Bronchial epithelial cell (primary cell): ENCODE data around the gene CACNG7. TPM values are rescaled to one million over a fixed set of nuclear protein-coding genes. Genes with fewer than 3 reads are reported as not detected.

Source experiments
- DNase-seq: peaks from one replicate; pipeline ENCODE4 v3.0.0-alpha.2; 2010; ENCODE audit warnings: low read depth
- FAIRE-seq: peaks from 2 replicates; lab custom pipeline; 2011; peaks lifted over from hg19 to GRCh38; lab: Jason Lieb, UNC
- H3K27me3 ChIP-seq: 2 replicates; pipeline ENCODE4 v1.5.1; 2011; ENCODE audit warnings: low read length; ENCODE audit not compliant: control insufficient read depth, insufficient read depth
- H3K36me3 ChIP-seq: 2 replicates; pipeline ENCODE4 v1.5.1; 2011; ENCODE audit warnings: low read length; ENCODE audit not compliant: control insufficient read depth, insufficient read depth
- H3K4me3 ChIP-seq: 2 replicates; pipeline ENCODE4 v1.5.1; 2011; ENCODE audit warnings: mild to moderate bottlenecking, low read depth, low read length, control low read depth
- total RNA-seq: library from RNA; depleted of rRNA; stranded (reverse); fragments of >200 nt; gene quantifications from 2 replicates; pipeline ENCODE4 v1.2.1, GENCODE V29; 2014
- TF ChIP-seq, protein P1 (sequence below): IDR thresholded peaks from 2 replicates; pipeline ENCODE4 v1.5.1; 2011; ENCODE audit warnings: mild to moderate bottlenecking, moderate library complexity, low read length, control low read depth, inconsistent platforms; ENCODE audit not compliant: insufficient read depth, severe bottlenecking

The CACNG7 gene
- total RNA-seq, 1 donor from 2014 or later: not detected

DNA sequence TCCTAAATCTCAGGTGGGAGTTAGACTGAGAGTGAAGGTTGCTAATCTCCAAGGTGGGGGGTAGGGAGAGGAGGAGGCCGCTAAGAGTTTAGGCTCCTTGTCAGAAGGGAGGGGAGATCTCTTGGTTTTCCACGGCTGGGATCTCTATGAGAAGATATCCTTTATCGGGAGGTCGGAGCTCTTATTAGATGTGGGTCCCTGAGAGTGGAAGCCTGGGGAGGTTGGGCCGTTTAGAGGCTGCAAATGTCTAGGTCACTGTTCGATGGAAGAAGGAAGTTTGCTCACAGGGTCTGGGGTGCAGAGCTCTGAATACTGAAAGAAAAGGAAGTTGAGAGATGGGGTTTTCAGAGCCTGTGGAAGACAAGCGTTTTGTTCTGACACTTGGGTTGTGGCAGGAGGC is 37.6 kb upstream of the CACNG7 start:
- TF ChIP-seq, protein P1, sequence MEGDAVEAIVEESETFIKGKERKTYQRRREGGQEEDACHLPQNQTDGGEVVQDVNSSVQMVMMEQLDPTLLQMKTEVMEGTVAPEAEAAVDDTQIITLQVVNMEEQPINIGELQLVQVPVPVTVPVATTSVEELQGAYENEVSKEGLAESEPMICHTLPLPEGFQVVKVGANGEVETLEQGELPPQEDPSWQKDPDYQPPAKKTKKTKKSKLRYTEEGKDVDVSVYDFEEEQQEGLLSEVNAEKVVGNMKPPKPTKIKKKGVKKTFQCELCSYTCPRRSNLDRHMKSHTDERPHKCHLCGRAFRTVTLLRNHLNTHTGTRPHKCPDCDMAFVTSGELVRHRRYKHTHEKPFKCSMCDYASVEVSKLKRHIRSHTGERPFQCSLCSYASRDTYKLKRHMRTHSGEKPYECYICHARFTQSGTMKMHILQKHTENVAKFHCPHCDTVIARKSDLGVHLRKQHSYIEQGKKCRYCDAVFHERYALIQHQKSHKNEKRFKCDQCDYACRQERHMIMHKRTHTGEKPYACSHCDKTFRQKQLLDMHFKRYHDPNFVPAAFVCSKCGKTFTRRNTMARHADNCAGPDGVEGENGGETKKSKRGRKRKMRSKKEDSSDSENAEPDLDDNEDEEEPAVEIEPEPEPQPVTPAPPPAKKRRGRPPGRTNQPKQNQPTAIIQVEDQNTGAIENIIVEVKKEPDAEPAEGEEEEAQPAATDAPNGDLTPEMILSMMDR: no peak
- FAIRE-seq (no peak), DNase-seq (no peak)
- Histone ChIP-seq H3K36me3 (peaks cover 8% of the 10 kb centered on the region), H3K4me3 (no peak overlapping the region), H3K27me3 (no peaks in the 10 kb centered on the region)

DNA sequence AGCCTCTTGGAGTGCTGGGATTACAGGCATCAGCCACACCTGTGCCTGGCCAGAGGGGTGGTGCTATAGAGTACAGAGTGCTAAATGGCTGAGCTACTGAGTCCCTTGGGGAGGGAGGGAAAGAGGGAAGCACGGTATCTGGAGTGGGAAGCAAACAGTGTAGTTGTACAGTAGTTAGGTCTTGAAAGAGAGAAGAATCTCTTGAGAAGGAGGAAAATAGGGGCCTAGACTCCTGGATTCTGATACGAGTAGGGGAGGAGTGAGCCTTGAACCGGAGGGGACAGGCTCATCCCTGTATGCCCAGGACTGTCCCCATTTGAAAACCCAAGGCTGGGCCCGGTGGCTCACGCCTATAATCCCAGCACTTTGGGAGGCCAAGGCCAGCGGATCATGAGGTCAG is 36.3 kb upstream of the CACNG7 start:
- TF ChIP-seq, protein P1: no peak
- FAIRE-seq: no peak
- DNase-seq: no peak
- Histone ChIP-seq H3K4me3 (no peak overlapping the region), H3K27me3 (no peaks in the 10 kb centered on the region), H3K36me3 (peaks cover 8% of the 10 kb centered on the region)

DNA sequence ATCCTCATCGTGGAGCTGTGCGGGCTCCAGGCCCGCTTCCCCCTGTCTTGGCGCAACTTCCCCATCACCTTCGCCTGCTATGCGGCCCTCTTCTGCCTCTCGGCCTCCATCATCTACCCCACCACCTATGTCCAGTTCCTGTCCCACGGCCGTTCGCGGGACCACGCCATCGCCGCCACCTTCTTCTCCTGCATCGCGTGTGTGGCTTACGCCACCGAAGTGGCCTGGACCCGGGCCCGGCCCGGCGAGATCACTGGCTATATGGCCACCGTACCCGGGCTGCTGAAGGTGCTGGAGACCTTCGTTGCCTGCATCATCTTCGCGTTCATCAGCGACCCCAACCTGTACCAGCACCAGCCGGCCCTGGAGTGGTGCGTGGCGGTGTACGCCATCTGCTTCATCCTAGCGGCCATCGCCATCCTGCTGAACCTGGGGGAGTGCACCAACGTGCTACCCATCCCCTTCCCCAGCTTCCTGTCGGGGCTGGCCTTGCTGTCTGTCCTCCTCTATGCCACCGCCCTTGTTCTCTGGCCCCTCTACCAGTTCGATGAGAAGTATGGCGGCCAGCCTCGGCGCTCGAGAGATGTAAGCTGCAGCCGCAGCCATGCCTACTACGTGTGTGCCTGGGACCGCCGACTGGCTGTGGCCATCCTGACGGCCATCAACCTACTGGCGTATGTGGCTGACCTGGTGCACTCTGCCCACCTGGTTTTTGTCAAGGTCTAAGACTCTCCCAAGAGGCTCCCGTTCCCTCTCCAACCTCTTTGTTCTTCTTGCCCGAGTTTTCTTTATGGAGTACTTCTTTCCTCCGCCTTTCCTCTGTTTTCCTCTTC is 35.1 kb upstream of the CACNG7 start:
- Histone ChIP-seq H3K4me3 (no peak overlapping the region), H3K27me3 (no peaks in the 10 kb centered on the region), H3K36me3 (peaks cover 8% of the 10 kb centered on the region)
- TF ChIP-seq, protein P1: no peak
- FAIRE-seq: no peak
- no peak for DNase-seq

DNA sequence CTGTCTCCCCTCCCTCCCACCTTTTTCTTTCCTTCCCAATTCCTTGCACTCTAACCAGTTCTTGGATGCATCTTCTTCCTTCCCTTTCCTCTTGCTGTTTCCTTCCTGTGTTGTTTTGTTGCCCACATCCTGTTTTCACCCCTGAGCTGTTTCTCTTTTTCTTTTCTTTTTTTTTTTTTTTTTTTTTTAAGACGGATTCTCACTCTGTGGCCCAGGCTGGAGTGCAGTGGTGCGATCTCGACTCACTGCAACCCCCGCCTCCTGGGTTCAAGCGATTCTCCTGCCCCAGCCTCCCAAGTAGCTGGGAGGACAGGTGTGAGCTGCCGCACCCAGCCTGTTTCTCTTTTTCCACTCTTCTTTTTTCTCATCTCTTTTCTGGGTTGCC is 34.5 kb upstream of the CACNG7 start:
- TF ChIP-seq, protein P1: no peak
- peaks cover 8% of the 10 kb centered on the region for H3K36me3 ChIP-seq
- DNase-seq: no peak
- H3K4me3 ChIP-seq: no peak overlapping the region
- H3K27me3 ChIP-seq: peaks cover under 1% of the 10 kb centered on the region
- FAIRE-seq: no peak

DNA sequence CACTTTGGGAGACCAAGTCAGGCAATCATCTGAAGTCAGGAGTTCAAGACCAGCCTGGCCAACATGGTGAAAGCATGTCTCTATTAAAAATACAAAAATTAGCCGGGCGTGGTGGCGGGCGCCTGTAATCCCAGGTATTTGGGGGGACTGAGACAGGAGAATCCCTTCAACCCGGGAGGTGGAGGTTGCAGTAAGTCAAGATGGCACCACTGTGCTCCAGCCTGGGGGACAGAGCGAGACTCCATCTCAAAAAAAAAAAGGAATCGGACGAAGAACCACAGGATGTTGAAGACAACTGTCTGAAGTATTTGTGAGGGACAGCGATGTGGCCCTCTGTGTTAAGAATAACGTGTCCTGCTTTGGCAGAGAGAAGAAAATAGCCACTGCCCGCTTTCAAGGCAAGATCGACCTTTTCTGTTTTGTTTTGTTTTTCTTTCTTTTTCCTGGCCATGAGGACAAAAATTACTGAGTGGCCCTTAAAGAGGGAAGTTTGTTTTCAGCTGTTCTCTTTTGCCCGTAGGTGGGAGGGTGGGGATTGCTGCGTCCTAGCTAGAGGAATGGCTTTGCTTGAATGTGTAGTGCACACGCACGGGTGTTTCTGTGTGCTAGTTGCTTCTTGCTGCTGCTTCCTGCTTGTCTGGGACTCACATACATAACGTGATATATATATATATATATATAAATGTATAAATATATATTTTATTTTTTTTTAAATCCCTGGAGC is 33.3 kb upstream of the CACNG7 start:
- FAIRE-seq: no peak
- TF ChIP-seq, protein P1: no peak
- no peak overlapping the region for H3K4me3 ChIP-seq
- no peak for DNase-seq
- H3K27me3 ChIP-seq: peaks cover 9% of the 10 kb centered on the region
- H3K36me3 ChIP-seq: peaks cover 8% of the 10 kb centered on the region
